HCEC 1CT (cell line): ENCODE results near the gene CRHR2.
"Not testable (repeated sequence)": the region's sequence is repeated elsewhere in the genome, so short reads cannot be mapped to it uniquely, and the experiment has no call there.

ENCODE experiments used
- DNase-seq: peaks from one replicate; pipeline ENCODE4 v3.0.0-alpha.2; 2017

The CRHR2 gene

GRCh38 chr7:30652132-30652531, 30.1 kb downstream of the CRHR2 start:
- no peak for DNase-seq

GRCh38 chr7:30650421-30650808, 31.8 kb downstream of the CRHR2 start:
- DNase-seq: no peak

GRCh38 chr7:30649717-30650420, 32.4 kb downstream of the CRHR2 start:
- no peak for DNase-seq

- DNase-seq: no peak
These were observed 33.3 kb downstream of the CRHR2 start for GRCh38 chr7:30648744-30649540.

- no peak for DNase-seq
These were observed 34.5 kb downstream of the CRHR2 start for GRCh38 chr7:30647589-30648364.

GRCh38 chr7:30646154-30646553, 36.1 kb downstream of the CRHR2 start:
- no peak for DNase-seq

GRCh38 chr7:30645661-30646060, 36.6 kb downstream of the CRHR2 start:
- no peak for DNase-seq

GRCh38 chr7:30644286-30644955, 37.8 kb downstream of the CRHR2 start:
- DNase-seq: no peak

GRCh38 chr7:30642789-30643188, 39.5 kb downstream of the CRHR2 start:
- no peak for DNase-seq

GRCh38 chr7:30642322-30642721, 39.9 kb downstream of the CRHR2 start:
- DNase-seq: not testable (repeated sequence)

GRCh38 chr7:30635798-30636197, 46.5 kb downstream of the CRHR2 start:
- DNase-seq: no peak

- no peak for DNase-seq
These were observed 47.5 kb downstream of the CRHR2 start for GRCh38 chr7:30634634-30635201.

- DNase-seq: no peak
These were observed 48.0 kb downstream of the CRHR2 start for GRCh38 chr7:30634193-30634626.

GRCh38 chr7:30633223-30633622, 49.0 kb downstream of the CRHR2 start:
- DNase-seq: no peak

- DNase-seq: no peak
These were observed 51.3 kb downstream of the CRHR2 start for GRCh38 chr7:30630986-30631385.

- no peak for DNase-seq
These were observed 55.2 kb downstream of the CRHR2 start for GRCh38 chr7:30627026-30627425.

GRCh38 chr7:30625283-30625682, 57.0 kb downstream of the CRHR2 start:
- DNase-seq: no peak

- no peak for DNase-seq
These were observed 63.3 kb downstream of the CRHR2 start for GRCh38 chr7:30618961-30619360.

GRCh38 chr7:30618080-30618676, 64.1 kb downstream of the CRHR2 start:
- DNase-seq: no peak

GRCh38 chr7:30617359-30617758, 64.9 kb downstream of the CRHR2 start:
- DNase-seq: no peak

- DNase-seq: no peak
These were observed 65.9 kb downstream of the CRHR2 start for GRCh38 chr7:30616318-30616717.
